ENCODE data around the gene PAIP1.

- TF ChIP-seq CTCF (IDR thresholded peaks at IDR 0.05 in 8 of 11, conservative IDR thresholded peaks at IDR 0.05 in 3 of 11) (no peak), POLR2A (IDR thresholded peaks at IDR 0.05) (no peak)
Measured at GRCh38 chr5:43592363-43592762, 35.5 kb upstream of the PAIP1 start.
